ENCODE data around the gene DCDC1.

DNA sequence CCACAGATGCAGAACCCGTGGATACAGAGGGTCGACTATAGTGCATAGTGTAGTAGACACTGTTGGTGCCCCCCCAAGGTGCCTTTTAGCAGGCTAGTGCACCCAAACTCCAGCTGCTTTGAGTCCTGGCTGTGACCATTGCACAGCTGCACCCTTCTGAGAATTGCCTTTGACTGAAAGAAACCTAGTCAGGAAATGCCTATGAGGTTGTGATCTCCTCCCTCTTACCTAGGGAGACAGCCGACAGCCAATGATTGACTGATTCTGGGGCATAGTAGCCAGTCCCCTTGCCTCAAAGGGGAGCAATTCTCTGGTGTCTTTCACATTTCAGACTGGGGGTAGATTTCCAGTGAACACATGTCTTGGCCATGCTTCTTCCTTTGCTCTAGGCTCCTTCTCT, 74.2 kb downstream of the DCDC1 start:
- TF ChIP-seq EZH2 (IDR thresholded peaks at IDR 0.05) (no peak), FOXP2 (optimal IDR thresholded peaks at IDR 0.05; ENCODE audit: control extremely low read depth, extremely low read length, insufficient read depth) (no peak)

Data from SK-N-MC (cell line).